ENCODE measurements around the gene GSS.
"Not testable (repeated sequence)": the region's sequence is repeated elsewhere in the genome, so short reads cannot be mapped to it uniquely, and the experiment has no call there.

Gene GSS

DNA sequence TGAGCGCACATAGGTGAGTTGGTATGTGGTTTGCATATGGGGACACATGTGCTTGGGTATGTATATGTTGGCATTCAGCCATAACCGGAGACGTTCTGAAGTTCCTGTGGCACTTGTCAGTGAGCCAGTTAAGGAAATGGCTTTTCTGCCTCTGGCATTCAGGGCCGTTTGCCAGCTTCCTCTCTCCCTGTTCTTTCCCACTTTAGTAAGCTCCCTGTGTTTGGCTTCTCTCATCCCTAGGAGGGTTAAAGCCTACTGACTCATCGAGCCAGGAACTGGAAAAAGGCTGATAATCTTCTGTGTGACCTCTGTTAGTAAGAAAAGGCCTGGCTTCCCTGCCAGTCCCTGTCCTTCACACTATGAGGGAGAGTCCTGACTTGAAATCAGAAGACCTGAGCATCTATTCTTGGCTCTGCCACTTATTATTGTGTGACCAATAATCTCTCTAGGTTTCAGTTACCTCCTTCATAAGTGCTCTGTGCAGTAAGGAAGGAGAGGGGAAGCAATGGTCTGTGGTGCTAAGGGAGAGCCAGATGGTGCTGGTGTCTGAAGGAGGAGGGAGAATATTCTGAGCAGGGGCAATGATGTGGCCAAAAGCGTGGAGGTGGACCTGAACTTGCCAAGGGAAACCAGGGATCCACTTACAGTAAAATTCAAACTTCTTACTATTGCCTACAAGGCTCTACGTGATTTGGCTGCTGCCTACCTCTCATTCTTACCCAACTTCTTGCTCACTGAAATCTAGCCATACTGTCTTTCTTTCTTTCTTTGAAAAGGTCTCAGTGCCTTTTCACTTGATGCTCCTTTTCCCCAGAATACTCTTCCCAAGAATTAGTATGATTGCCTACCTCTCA, 47.8 kb downstream of the GSS start:
- DNase-seq (ENCODE audit: low spot score in 2 of 2): no peak
- no peaks in the 10 kb centered on the region for H3K27me3 ChIP-seq (ENCODE audit: low read depth)

DNA sequence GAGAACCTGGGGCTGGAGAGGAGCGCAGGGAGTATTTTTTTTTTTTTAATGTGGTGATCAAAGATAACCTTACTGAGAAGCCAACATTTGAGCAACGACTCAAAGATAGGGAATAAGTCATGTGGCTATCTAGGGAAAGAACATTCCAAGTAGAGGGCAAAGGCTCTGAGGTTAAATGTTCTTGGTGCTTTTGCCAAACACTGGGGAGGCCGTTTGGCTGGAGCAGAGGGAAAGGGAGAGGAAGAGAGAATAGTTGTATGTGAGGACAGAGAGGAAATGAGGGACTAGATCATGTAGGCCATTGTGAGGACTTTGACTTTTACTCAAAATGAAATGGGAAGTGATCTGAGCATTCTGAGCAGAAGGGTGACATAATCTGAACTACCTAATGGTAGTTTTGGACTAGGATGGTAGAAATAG, 51.4 kb downstream of the GSS start:
- Histone ChIP-seq H3K9me3 (no peaks in the 10 kb centered on the region), H3K36me3 (replicated peaks) (no peaks in the 10 kb centered on the region), H3K4me1 (no peaks in the 10 kb centered on the region), H3K27me3 (ENCODE audit: low read depth) (no peaks in the 10 kb centered on the region), H3K4me3 (no peak overlapping the region)
- DNase-seq (ENCODE audit: low spot score in 2 of 2): no peak
- in situ Hi-C loops (cut with MboI; ENCODE audit: low sequenced_read_pairs): no loop called here

More for the DNA sequence above, 47.8 kb downstream of the GSS start:
- H3K9me3 ChIP-seq: no peaks in the 10 kb centered on the region
- no peaks in the 10 kb centered on the region for H3K36me3 ChIP-seq (replicated peaks)
- H3K4me1 ChIP-seq: no peaks in the 10 kb centered on the region
- no peak overlapping the region for H3K4me3 ChIP-seq
- in situ Hi-C loops (cut with MboI; ENCODE audit: low sequenced_read_pairs): no loop called here

DNA sequence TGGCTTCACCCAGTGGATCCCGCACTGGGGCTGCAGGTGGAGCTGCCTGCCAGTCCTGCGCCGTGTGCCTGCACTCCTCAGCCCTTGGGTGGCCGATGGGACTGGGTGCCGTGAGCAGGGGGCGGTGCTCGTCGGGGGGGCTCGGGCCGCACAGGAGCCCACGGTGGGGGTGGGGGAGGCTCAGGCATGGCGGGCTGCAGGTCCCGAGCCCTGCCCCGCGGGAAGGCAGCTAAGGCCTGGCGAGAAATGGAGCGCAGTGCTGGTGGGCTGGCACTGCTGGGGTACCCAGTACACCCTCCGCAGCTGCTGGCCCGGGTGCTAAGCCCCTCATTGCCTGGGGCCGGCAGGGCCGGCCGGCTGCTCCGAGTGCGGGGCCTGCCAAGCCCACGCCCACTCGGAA, 56.9 kb downstream of the GSS start:
- H3K27me3 ChIP-seq (ENCODE audit: low read depth); H3K9me3 ChIP-seq; DNase-seq (ENCODE audit: low spot score in 2 of 2); in situ Hi-C loops (cut with MboI; ENCODE audit: low sequenced_read_pairs); H3K36me3 ChIP-seq (replicated peaks); H3K4me1 ChIP-seq; H3K4me3 ChIP-seq: not testable (repeated sequence)

DNA sequence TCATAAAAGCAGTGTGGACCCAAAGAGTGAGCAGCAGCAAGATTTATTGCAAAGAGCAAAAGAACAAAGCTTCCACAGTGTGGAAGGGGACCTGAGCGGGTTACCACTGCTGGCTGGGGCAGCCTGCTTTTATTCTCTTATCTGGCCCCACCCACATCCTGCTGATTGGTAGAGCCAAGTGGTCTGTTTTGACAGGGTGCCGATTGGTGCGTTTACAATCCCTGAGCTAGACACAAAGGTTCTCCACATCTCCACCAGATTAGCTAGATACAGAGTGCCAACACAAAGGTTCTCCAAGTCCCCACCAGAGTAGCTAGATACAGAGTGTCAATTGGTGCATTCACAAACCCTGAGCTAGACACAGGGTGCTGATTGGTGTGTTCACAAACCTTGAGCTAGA, 57.5 kb downstream of the GSS start:
- H3K27me3 ChIP-seq (ENCODE audit: low read depth); H3K4me3 ChIP-seq; DNase-seq (ENCODE audit: low spot score in 2 of 2); in situ Hi-C loops (cut with MboI; ENCODE audit: low sequenced_read_pairs); H3K9me3 ChIP-seq; H3K4me1 ChIP-seq; H3K36me3 ChIP-seq (replicated peaks): not testable (repeated sequence)

DNA sequence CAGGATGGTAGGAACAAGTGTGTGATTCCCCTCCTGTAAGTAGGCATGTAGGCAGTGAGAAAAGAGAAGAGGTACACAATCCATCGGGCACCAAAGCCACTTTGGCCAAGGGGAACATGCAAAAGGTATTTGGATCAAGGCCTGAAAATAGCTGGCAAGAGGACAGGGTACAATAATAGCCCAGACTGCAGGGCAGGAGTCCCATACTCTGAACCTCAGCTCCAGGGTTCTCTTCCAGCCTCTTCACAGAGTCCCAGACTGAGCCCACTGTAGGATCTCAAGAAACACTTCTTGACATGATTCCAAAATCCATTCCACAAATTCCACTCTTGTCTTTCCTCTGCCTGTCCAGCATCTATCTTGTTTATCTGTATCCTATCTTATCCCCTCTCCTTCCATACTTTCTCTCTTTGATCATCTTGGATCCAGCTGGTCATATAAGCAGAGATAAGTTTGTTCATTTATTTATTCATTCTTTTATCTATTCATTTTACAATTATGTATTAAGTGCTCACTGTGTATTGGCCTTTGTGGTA, 59.5 kb downstream of the GSS start:
- in situ Hi-C loops (cut with MboI; ENCODE audit: low sequenced_read_pairs): no loop called here
- no peaks in the 10 kb centered on the region for H3K27me3 ChIP-seq (ENCODE audit: low read depth)
- no peak for DNase-seq (ENCODE audit: low spot score in 2 of 2)
- no peak overlapping the region for H3K4me3 ChIP-seq
- no peaks in the 10 kb centered on the region for H3K36me3 ChIP-seq (replicated peaks)
- H3K9me3 ChIP-seq: no peaks in the 10 kb centered on the region
- H3K4me1 ChIP-seq: no peaks in the 10 kb centered on the region

DNA sequence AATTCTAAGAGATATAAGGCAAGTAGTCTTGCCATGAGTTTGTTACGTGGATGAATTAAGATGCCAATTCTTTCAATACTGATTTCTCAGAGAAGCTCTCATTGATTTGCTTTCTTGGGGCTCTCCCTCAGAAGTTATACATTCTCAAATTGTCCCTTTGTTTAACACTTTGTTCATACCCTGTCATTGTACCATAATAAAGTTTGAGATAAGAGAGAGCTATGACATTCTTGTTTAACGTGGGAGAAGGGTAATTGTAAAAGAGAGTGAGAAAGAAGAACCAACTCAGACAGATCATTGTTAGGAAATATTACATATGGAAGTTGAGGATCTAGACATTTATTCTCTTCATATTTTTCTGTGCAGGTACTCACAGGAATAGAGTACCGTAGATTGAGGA, 60.1 kb downstream of the GSS start:
- Histone ChIP-seq H3K27me3 (ENCODE audit: low read depth) (no peaks in the 10 kb centered on the region), H3K36me3 (replicated peaks) (no peaks in the 10 kb centered on the region), H3K4me1 (no peaks in the 10 kb centered on the region), H3K4me3 (no peak overlapping the region), H3K9me3 (no peaks in the 10 kb centered on the region)
- in situ Hi-C loops (cut with MboI; ENCODE audit: low sequenced_read_pairs): no loop called here
- DNase-seq (ENCODE audit: low spot score in 2 of 2): no peak

DNA sequence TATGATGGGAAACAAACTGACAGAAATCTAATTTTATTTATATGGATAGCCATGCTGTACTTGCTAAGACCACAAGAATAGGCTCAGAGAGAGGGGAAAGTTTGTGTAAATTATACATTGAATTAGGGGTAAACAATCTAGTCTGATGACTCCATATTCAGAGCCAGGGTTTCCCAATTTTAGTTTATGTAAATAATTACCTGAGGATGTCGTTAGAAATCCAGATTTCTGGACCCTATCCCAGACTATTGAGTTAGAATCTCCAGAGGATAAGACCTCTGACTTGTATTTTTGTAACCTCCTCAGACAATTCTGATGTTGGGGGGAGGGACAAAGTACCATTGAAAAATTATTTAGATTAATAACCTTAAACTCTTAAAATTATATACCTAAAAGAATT, 60.9 kb downstream of the GSS start:
- no peaks in the 10 kb centered on the region for H3K4me1 ChIP-seq
- no peaks in the 10 kb centered on the region for H3K36me3 ChIP-seq (replicated peaks)
- in situ Hi-C loops (cut with MboI; ENCODE audit: low sequenced_read_pairs): no loop called here
- H3K9me3 ChIP-seq: no peaks in the 10 kb centered on the region
- H3K4me3 ChIP-seq: no peak overlapping the region
- H3K27me3 ChIP-seq (ENCODE audit: low read depth): no peaks in the 10 kb centered on the region
- DNase-seq (ENCODE audit: low spot score in 2 of 2): no peak

DNA sequence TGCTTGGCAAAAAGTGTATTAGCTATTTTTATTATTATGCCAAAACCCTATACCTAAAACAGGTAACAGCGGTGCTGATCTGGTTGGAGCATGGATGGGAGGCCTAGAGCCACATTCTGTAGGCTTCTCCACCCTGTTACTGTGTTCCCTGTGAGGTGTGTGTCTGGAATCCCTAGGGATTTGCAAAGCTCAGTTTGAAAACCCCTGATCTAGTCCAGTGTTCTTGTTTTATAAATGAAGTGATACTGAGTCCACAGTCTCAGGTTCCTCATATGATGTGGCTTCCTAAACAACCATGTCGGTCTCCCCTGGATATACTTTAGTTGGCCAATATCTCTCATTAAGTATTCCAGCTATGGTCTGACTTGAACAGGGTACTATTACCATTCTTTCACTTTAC, 62.9 kb downstream of the GSS start:
- no peak for DNase-seq (ENCODE audit: low spot score in 2 of 2)
- no peaks in the 10 kb centered on the region for H3K4me1 ChIP-seq
- no peak overlapping the region for H3K4me3 ChIP-seq
- no peaks in the 10 kb centered on the region for H3K36me3 ChIP-seq (replicated peaks)
- H3K9me3 ChIP-seq: no peaks in the 10 kb centered on the region
- in situ Hi-C loops (cut with MboI; ENCODE audit: low sequenced_read_pairs): no loop called here
- H3K27me3 ChIP-seq (ENCODE audit: low read depth): no peaks in the 10 kb centered on the region

DNA sequence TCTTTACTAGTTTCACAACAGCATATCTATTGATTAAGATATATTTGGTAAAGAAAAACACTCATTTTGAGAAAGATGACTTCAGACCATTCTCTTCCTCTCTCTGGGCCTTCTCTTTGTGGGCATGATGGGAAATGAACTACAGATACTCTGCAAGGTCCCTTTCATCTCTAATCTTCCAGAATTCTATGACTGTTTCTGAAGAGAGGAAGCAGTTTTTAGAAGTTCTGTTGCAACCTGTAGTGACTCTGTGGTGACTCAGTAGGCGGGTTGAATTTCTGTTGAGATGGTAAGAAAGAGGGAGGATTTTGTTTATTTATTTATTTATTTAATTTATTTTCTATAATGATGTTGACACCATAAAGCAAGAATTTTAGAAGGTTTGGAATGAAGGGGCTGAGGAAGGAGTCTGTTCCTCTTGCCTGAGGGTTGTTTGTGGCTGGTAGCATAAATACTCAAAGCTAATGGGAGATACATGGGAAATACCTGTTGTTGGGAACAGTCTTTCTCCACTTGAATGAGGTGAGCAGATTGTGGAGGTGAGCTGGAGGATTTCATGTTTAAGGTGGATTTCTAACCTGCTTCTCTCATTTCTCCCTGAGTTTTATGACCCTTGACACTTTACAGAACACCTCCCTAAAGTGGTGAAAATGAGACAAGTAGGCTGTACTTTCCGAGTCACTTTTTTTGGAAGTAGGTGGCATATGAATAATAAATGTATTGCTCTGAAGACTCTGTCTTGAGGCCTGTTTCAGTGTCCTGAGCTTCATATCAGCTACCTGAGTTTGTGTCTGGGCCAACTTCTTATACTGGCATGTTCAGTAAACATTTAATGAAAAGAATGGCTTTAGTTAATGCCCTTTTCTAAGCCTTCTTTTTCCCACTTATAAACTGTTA, 64.2 kb downstream of the GSS start:
- no peak for DNase-seq (ENCODE audit: low spot score in 2 of 2)
- H3K9me3 ChIP-seq: no peaks in the 10 kb centered on the region
- in situ Hi-C loops (cut with MboI; ENCODE audit: low sequenced_read_pairs): no loop called here
- no peaks in the 10 kb centered on the region for H3K4me1 ChIP-seq
- no peaks in the 10 kb centered on the region for H3K27me3 ChIP-seq (ENCODE audit: low read depth)
- peaks cover 5% of the 10 kb centered on the region for H3K36me3 ChIP-seq (replicated peaks)
- H3K4me3 ChIP-seq: no peak overlapping the region

DNA sequence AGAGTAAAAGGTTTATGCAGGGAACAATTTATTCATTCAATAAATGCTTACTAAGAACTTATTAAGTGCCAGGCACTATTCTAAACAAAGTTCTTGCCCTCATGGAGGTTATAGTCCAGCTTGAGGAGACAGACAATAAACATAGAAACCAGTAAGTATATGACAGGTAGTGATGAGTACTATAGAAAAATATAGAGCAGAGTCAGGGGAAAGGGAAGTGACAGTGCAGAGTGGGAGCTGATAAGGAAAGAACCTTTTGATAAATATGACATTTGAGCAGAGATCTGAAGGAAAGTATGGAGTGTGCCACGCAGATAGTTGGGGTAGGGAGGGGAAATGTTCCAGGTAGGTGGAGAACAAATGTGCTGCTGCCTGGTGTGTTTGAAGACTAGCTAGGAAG, 67.1 kb downstream of the GSS start:
- H3K36me3 ChIP-seq (replicated peaks): peaks cover 18% of the 10 kb centered on the region
- DNase-seq (ENCODE audit: low spot score in 2 of 2): no peak
- in situ Hi-C loops (cut with MboI; ENCODE audit: low sequenced_read_pairs): no loop called here

DNA sequence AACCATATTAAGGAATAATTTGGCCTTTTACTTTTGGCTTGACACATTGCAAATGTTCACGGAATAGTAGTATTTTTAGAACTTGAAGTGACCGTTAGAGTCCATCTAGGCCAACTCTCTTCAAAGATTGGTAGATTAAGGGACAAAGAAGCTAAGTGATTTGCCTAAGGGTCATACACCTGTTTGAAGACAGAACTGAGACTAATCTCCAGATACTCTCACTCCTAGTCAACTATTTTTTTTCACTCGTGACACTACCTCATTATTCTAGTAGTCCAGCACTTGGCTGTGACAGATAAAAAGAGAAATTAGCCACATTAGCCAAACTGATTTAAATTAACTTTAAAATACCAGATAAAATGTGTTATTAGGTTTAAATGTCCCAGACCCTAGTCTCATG, 68.6 kb downstream of the GSS start:
- in situ Hi-C loops (cut with MboI; ENCODE audit: low sequenced_read_pairs): no loop called here
- peaks cover 26% of the 10 kb centered on the region for H3K36me3 ChIP-seq (replicated peaks)
- no peak for DNase-seq (ENCODE audit: low spot score in 2 of 2)

More for the DNA sequence above, 67.1 kb downstream of the GSS start:
- H3K4me3 ChIP-seq: no peak overlapping the region
- no peaks in the 10 kb centered on the region for H3K27me3 ChIP-seq (ENCODE audit: low read depth)
- H3K4me1 ChIP-seq: no peaks in the 10 kb centered on the region
- H3K9me3 ChIP-seq: no peaks in the 10 kb centered on the region

DNA sequence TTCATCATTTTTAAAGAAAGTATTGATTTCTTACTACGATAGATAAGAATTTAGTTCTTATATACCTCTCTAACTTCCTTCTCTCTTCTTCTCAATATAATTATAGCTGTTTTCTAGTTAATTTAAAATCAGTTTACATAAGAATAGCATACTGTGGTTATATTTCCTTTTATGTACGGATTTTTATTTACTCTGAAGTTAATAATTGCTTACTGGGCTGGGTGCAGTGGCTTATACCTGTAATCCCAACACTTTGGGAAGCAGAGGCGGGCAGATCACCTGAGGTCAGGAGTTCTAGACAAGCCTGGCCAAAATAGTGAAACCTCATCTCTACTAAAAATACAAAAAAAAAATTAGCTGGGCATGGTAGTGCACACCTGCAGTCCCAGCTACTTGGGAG, 69.5 kb downstream of the GSS start:
- no peak for DNase-seq (ENCODE audit: low spot score in 2 of 2)
- H3K9me3 ChIP-seq: no peaks in the 10 kb centered on the region
- H3K4me1 ChIP-seq: no peaks in the 10 kb centered on the region
- H3K27me3 ChIP-seq (ENCODE audit: low read depth): no peaks in the 10 kb centered on the region
- no peak overlapping the region for H3K4me3 ChIP-seq
- in situ Hi-C loops (cut with MboI; ENCODE audit: low sequenced_read_pairs): no loop called here
- peaks cover 26% of the 10 kb centered on the region for H3K36me3 ChIP-seq (replicated peaks)

More for the DNA sequence above, 68.6 kb downstream of the GSS start:
- Histone ChIP-seq H3K4me3 (no peak overlapping the region), H3K4me1 (no peaks in the 10 kb centered on the region), H3K9me3 (no peaks in the 10 kb centered on the region), H3K27me3 (ENCODE audit: low read depth) (no peaks in the 10 kb centered on the region)

DNA sequence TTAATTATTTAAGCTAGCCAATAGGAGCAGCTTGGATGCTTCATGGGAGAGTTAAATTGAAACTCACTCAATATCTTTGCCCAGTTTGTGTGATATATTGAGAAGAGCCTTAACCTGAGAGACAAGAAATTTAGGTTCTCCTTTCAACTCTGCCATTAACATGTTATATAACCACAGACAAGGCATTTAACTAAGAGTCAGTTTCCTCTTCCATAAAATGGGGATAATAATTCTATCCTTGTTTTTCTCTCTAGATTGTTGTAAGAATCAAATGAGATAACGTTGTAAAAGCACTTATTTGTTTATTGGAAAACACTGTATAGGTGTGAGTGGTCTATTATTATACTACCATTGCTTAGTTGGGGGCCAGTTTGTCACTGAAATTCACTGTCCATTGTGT, 71.3 kb downstream of the GSS start:
- no peak for DNase-seq (ENCODE audit: low spot score in 2 of 2)
- Histone ChIP-seq H3K9me3 (no peaks in the 10 kb centered on the region), H3K27me3 (ENCODE audit: low read depth) (no peaks in the 10 kb centered on the region), H3K4me1 (peaks cover 7% of the 10 kb centered on the region), H3K36me3 (replicated peaks) (peaks cover 26% of the 10 kb centered on the region), H3K4me3 (no peak overlapping the region)
- in situ Hi-C loops (cut with MboI; ENCODE audit: low sequenced_read_pairs): no loop called here

DNA sequence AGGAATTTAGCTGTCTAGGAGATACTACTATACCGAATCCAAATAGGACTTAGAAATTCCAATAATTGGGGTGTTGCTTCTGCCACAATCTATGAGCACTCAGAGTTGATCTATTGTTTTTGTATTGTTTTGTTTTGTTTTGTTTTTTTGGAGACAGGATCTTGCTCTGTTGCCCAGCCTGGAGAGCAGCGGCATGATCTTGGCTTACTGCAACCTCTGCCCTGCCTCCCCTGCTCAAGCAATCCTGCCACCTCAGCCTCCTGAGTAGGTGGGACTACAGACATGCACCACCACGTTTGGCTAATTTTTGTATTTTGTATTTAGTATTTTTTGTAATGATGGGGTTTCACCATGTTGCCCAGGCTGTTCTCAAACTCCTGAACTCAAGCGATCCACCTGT, 71.8 kb downstream of the GSS start:
- peaks cover 7% of the 10 kb centered on the region for H3K4me1 ChIP-seq
- peaks cover 26% of the 10 kb centered on the region for H3K36me3 ChIP-seq (replicated peaks)
- no peaks in the 10 kb centered on the region for H3K9me3 ChIP-seq
- no peaks in the 10 kb centered on the region for H3K27me3 ChIP-seq (ENCODE audit: low read depth)
- H3K4me3 ChIP-seq: no peak overlapping the region
- in situ Hi-C loops (cut with MboI; ENCODE audit: low sequenced_read_pairs): no loop called here
- no peak for DNase-seq (ENCODE audit: low spot score in 2 of 2)
